ENCODE results near the gene OBI1.

DNA sequence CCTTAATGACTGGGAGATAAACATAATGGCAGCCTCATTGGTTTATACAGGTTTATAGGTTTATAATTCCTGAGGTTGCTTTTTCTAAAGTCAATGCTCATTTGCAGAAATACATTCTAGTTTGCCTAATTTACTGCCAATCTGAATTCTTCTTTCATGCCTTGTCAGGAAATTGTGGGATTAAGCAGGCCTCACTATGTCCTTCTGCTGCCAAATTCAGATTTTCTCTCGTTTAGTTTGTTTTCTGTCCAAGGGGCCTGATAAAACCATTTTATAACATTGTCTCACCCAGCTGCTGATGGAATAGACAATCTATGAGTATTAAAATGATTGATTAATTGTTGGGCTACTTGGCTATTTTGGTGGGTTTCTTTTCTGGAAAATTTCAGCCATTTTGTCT lies 42.4 kb upstream of the OBI1 start:
- TF ChIP-seq TFCP2L1 (CRISPR knock-in tag; IDR thresholded peaks at IDR 0.05) (no peak), RAD21 (conservative IDR thresholded peaks at IDR 0.05 in 1 of 2, IDR thresholded peaks at IDR 0.05 in 1 of 2) (no peak), NPAS2 (CRISPR knock-in tag; IDR thresholded peaks at IDR 0.05; ENCODE audit: borderline replicate concordance) (no peak), POLR2A (IDR thresholded peaks at IDR 0.05; ENCODE audit: low read length) (no peak), ESRRA (IDR thresholded peaks at IDR 0.05; ENCODE audit: borderline replicate concordance, low read length) (no peak), ZFP36 (IDR thresholded peaks at IDR 0.05; ENCODE audit: borderline replicate concordance, partially characterized antibody) (no peak), HOXA7 (CRISPR knock-in tag; IDR thresholded peaks at IDR 0.05) (no peak), HDAC2 (IDR thresholded peaks at IDR 0.05) (no peak)
- TF ChIP-seq, protein P1, sequence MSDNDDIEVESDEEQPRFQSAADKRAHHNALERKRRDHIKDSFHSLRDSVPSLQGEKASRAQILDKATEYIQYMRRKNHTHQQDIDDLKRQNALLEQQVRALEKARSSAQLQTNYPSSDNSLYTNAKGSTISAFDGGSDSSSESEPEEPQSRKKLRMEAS (IDR thresholded peaks at IDR 0.05), result no peak
- TF ChIP-seq, protein P2, sequence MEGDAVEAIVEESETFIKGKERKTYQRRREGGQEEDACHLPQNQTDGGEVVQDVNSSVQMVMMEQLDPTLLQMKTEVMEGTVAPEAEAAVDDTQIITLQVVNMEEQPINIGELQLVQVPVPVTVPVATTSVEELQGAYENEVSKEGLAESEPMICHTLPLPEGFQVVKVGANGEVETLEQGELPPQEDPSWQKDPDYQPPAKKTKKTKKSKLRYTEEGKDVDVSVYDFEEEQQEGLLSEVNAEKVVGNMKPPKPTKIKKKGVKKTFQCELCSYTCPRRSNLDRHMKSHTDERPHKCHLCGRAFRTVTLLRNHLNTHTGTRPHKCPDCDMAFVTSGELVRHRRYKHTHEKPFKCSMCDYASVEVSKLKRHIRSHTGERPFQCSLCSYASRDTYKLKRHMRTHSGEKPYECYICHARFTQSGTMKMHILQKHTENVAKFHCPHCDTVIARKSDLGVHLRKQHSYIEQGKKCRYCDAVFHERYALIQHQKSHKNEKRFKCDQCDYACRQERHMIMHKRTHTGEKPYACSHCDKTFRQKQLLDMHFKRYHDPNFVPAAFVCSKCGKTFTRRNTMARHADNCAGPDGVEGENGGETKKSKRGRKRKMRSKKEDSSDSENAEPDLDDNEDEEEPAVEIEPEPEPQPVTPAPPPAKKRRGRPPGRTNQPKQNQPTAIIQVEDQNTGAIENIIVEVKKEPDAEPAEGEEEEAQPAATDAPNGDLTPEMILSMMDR (IDR thresholded peaks at IDR 0.05), result no peak
- TF ChIP-seq, protein P3, sequence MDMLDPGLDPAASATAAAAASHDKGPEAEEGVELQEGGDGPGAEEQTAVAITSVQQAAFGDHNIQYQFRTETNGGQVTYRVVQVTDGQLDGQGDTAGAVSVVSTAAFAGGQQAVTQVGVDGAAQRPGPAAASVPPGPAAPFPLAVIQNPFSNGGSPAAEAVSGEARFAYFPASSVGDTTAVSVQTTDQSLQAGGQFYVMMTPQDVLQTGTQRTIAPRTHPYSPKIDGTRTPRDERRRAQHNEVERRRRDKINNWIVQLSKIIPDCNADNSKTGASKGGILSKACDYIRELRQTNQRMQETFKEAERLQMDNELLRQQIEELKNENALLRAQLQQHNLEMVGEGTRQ (IDR thresholded peaks at IDR 0.05), result no peak
- TF ChIP-seq, protein P4, sequence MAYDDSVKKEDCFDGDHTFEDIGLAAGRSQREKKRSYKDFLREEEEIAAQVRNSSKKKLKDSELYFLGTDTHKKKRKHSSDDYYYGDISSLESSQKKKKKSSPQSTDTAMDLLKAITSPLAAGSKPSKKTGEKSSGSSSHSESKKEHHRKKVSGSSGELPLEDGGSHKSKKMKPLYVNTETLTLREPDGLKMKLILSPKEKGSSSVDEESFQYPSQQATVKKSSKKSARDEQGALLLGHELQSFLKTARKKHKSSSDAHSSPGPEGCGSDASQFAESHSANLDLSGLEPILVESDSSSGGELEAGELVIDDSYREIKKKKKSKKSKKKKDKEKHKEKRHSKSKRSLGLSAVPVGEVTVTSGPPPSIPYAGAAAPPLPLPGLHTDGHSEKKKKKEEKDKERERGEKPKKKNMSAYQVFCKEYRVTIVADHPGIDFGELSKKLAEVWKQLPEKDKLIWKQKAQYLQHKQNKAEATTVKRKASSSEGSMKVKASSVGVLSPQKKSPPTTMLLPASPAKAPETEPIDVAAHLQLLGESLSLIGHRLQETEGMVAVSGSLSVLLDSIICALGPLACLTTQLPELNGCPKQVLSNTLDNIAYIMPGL (CRISPR knock-in tag; IDR thresholded peaks at IDR 0.05; ENCODE audit: borderline replicate concordance), result no peak
- TF ChIP-seq, protein P5, sequence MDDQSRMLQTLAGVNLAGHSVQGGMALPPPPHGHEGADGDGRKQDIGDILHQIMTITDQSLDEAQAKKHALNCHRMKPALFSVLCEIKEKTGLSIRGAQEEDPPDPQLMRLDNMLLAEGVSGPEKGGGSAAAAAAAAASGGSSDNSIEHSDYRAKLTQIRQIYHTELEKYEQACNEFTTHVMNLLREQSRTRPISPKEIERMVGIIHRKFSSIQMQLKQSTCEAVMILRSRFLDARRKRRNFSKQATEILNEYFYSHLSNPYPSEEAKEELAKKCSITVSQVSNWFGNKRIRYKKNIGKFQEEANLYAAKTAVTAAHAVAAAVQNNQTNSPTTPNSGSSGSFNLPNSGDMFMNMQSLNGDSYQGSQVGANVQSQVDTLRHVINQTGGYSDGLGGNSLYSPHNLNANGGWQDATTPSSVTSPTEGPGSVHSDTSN (IDR thresholded peaks at IDR 0.05), result no peak
